ENCODE measurements around the gene MAN2C1. TPM values are rescaled to one million over a fixed set of nuclear protein-coding genes. Genes with fewer than 3 reads are reported as not detected.

The MAN2C1 gene
- total RNA-seq, 1 donor from 2014 or later, result 80.8 TPM

DNA sequence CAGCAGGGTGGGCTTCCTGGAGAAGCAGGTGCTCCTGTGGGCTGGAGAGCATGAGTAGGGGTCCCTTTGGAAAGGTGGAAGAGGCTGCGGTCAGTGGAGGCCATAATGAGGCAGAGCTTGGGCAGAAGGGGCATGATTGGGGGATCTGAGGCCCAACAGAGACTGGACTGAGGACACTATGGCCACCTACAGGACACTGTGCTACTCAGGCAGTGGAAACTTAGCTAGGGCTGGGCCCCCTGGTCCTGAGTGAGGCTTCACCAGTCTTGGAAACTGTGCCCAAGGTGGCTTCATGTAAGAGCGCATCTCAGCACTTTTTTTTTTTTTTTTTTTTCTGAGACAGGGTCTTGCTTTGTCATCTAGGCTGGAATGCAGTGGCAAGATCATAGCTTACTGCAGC lies 38.8 kb downstream of the MAN2C1 start:
- no peaks in the 10 kb centered on the region for H3K27me3 ChIP-seq (ENCODE audit: insufficient read depth, low read length)
- no peak overlapping the region for H3K27ac Mint-ChIP-seq (ENCODE audit: unreplicated experiment)
- H3K36me3 Mint-ChIP-seq (ENCODE audit: low read depth, unreplicated experiment), result no peaks in the 10 kb centered on the region
- DNase-seq (ENCODE audit: low read depth) (no peak), FAIRE-seq (no peak)
- H3K4me1 ChIP-seq (ENCODE audit: insufficient read depth, low read length), result no peaks in the 10 kb centered on the region
- H3K79me2 ChIP-seq (ENCODE audit: insufficient read depth, low read length), result no peaks in the 10 kb centered on the region
- no peaks in the 10 kb centered on the region for H3K36me3 ChIP-seq (ENCODE audit: insufficient read depth, low read length)
- H3K4me3 ChIP-seq (ENCODE audit: insufficient read depth, low read depth, low read length), result no peak overlapping the region
- TF ChIP-seq, protein P1, sequence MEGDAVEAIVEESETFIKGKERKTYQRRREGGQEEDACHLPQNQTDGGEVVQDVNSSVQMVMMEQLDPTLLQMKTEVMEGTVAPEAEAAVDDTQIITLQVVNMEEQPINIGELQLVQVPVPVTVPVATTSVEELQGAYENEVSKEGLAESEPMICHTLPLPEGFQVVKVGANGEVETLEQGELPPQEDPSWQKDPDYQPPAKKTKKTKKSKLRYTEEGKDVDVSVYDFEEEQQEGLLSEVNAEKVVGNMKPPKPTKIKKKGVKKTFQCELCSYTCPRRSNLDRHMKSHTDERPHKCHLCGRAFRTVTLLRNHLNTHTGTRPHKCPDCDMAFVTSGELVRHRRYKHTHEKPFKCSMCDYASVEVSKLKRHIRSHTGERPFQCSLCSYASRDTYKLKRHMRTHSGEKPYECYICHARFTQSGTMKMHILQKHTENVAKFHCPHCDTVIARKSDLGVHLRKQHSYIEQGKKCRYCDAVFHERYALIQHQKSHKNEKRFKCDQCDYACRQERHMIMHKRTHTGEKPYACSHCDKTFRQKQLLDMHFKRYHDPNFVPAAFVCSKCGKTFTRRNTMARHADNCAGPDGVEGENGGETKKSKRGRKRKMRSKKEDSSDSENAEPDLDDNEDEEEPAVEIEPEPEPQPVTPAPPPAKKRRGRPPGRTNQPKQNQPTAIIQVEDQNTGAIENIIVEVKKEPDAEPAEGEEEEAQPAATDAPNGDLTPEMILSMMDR (IDR thresholded peaks at IDR 0.05; ENCODE audit: insufficient read depth, low read depth, low read length), result no peak
- no peak for TF ChIP-seq EZH2 (IDR thresholded peaks at IDR 0.05; ENCODE audit: insufficient read depth, low read length)
- H4K20me1 ChIP-seq (ENCODE audit: insufficient read depth, low read length), result no peaks in the 10 kb centered on the region
- no peak overlapping the region for H3K4me2 ChIP-seq (ENCODE audit: low read length)
- peaks cover 15% of the 10 kb centered on the region for H3K27me3 Mint-ChIP-seq (ENCODE audit: low read depth, unreplicated experiment)
- no peaks in the 10 kb centered on the region for H3K9me3 ChIP-seq (ENCODE audit: insufficient read depth, low read depth, low read length)
- no peak overlapping the region for H2AFZ ChIP-seq (ENCODE audit: low read depth, low read length)
- H3K9me3 Mint-ChIP-seq (ENCODE audit: unreplicated experiment), result no peaks in the 10 kb centered on the region
- H3K4me1 Mint-ChIP-seq (ENCODE audit: low read depth, unreplicated experiment), result no peaks in the 10 kb centered on the region
- no peak overlapping the region for H3K27ac ChIP-seq (ENCODE audit: low read depth, low read length)
- H3K9ac ChIP-seq (ENCODE audit: low read length), result no peak overlapping the region
- H3K4me3 Mint-ChIP-seq (ENCODE audit: unreplicated experiment), result no peak overlapping the region

GRCh38 chr15:75328493-75329314 lies 39.7 kb downstream of the MAN2C1 start:
- Histone ChIP-seq H3K9ac (ENCODE audit: low read length) (no peak overlapping the region), H3K4me2 (ENCODE audit: low read length) (no peak overlapping the region), H3K4me3 (ENCODE audit: insufficient read depth, low read depth, low read length) (no peak overlapping the region), H3K27ac (ENCODE audit: low read depth, low read length) (no peak overlapping the region), H3K36me3 (ENCODE audit: insufficient read depth, low read length) (no peaks in the 10 kb centered on the region), H3K27me3 (ENCODE audit: insufficient read depth, low read length) (no peaks in the 10 kb centered on the region), H4K20me1 (ENCODE audit: insufficient read depth, low read length) (no peaks in the 10 kb centered on the region), H3K79me2 (ENCODE audit: insufficient read depth, low read length) (no peaks in the 10 kb centered on the region), H2AFZ (ENCODE audit: low read depth, low read length) (no peak overlapping the region), H3K9me3 (ENCODE audit: insufficient read depth, low read depth, low read length) (no peaks in the 10 kb centered on the region), H3K4me1 (ENCODE audit: insufficient read depth, low read length) (no peaks in the 10 kb centered on the region)
- TF ChIP-seq, protein P1 (IDR thresholded peaks at IDR 0.05; ENCODE audit: insufficient read depth, low read depth, low read length), result no peak
- TF ChIP-seq EZH2 (IDR thresholded peaks at IDR 0.05; ENCODE audit: insufficient read depth, low read length), result no peak
- no peak for FAIRE-seq
- Mint-ChIP-seq H3K27ac (ENCODE audit: unreplicated experiment) (no peak overlapping the region), H3K9me3 (ENCODE audit: unreplicated experiment) (no peaks in the 10 kb centered on the region), H3K36me3 (ENCODE audit: low read depth, unreplicated experiment) (no peaks in the 10 kb centered on the region), H3K4me1 (ENCODE audit: low read depth, unreplicated experiment) (no peaks in the 10 kb centered on the region), H3K4me3 (ENCODE audit: unreplicated experiment) (no peak overlapping the region), H3K27me3 (ENCODE audit: low read depth, unreplicated experiment) (peaks cover 18% of the 10 kb centered on the region)
- no peak for DNase-seq (ENCODE audit: low read depth)

GRCh38 chr15:75327491-75327890 lies 40.9 kb downstream of the MAN2C1 start:
- Histone ChIP-seq H4K20me1 (ENCODE audit: insufficient read depth, low read length) (no peaks in the 10 kb centered on the region), H3K4me1 (ENCODE audit: insufficient read depth, low read length) (no peaks in the 10 kb centered on the region), H3K4me2 (ENCODE audit: low read length) (no peak overlapping the region), H3K36me3 (ENCODE audit: insufficient read depth, low read length) (no peaks in the 10 kb centered on the region), H3K4me3 (ENCODE audit: insufficient read depth, low read depth, low read length) (no peak overlapping the region), H3K27me3 (ENCODE audit: insufficient read depth, low read length) (no peaks in the 10 kb centered on the region), H3K9me3 (ENCODE audit: insufficient read depth, low read depth, low read length) (no peaks in the 10 kb centered on the region), H2AFZ (ENCODE audit: low read depth, low read length) (no peak overlapping the region), H3K27ac (ENCODE audit: low read depth, low read length) (no peak overlapping the region), H3K79me2 (ENCODE audit: insufficient read depth, low read length) (no peaks in the 10 kb centered on the region), H3K9ac (ENCODE audit: low read length) (no peak overlapping the region)
- Mint-ChIP-seq H3K4me3 (ENCODE audit: unreplicated experiment) (no peak overlapping the region), H3K27me3 (ENCODE audit: low read depth, unreplicated experiment) (peaks cover 24% of the 10 kb centered on the region), H3K9me3 (ENCODE audit: unreplicated experiment) (no peaks in the 10 kb centered on the region), H3K4me1 (ENCODE audit: low read depth, unreplicated experiment) (no peaks in the 10 kb centered on the region), H3K36me3 (ENCODE audit: low read depth, unreplicated experiment) (no peaks in the 10 kb centered on the region), H3K27ac (ENCODE audit: unreplicated experiment) (no peak overlapping the region)
- no peak for TF ChIP-seq EZH2 (IDR thresholded peaks at IDR 0.05; ENCODE audit: insufficient read depth, low read length)
- TF ChIP-seq, protein P1 (IDR thresholded peaks at IDR 0.05; ENCODE audit: insufficient read depth, low read depth, low read length), result no peak
- no peak for DNase-seq (ENCODE audit: low read depth)
- FAIRE-seq, result no peak
